ENCODE data around the gene MPC2. TPM values are rescaled to one million over a fixed set of nuclear protein-coding genes. Genes with fewer than 3 reads are reported as not detected.

Gene MPC2
- 18.0 and 20.0 TPM in 2 replicates for total RNA-seq

DNA sequence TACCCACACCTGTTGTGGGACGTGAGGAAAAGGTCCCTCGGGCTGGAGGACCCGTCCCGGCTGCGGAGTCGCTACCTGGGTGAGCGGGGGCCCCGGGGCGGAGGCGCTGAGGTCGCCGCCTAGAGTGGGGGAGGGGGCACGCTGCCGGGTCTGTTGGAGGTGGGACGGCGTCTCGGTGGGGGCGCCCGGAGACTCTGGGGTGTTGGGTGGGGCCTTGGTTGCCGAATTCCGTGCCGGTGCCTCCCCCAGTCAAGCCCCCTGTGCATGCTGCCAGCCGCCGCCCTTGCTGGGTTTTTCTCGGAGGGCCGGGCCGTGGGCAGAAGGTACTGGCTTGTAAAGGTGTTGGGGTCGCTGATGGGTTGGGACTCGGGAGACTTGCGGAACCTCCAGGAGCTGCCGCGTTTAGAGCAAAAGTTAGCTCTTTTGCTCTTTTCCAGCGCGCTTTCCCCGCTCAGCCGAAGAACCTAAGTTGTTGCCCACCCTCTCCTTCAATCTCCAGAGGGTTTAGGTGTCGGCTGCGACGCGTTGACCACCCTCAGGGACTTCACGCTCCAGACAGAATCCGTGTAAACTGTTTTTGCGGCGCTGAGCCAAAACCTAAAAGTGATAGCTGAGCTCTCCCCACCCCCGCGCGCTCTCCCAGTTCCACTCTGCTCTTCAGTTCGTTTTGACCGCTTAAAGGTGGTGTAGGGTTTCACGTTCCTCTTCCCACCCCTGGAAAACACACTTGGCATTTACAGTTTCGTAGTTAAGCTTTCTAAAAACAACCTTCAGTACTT lies at the start of gene MPC2:
MPC2 (minus strand) TSS at position 143 of the 779 bp plus-strand sequence. CDS start 1,231 bp downstream, outside the sequence.

DNA sequence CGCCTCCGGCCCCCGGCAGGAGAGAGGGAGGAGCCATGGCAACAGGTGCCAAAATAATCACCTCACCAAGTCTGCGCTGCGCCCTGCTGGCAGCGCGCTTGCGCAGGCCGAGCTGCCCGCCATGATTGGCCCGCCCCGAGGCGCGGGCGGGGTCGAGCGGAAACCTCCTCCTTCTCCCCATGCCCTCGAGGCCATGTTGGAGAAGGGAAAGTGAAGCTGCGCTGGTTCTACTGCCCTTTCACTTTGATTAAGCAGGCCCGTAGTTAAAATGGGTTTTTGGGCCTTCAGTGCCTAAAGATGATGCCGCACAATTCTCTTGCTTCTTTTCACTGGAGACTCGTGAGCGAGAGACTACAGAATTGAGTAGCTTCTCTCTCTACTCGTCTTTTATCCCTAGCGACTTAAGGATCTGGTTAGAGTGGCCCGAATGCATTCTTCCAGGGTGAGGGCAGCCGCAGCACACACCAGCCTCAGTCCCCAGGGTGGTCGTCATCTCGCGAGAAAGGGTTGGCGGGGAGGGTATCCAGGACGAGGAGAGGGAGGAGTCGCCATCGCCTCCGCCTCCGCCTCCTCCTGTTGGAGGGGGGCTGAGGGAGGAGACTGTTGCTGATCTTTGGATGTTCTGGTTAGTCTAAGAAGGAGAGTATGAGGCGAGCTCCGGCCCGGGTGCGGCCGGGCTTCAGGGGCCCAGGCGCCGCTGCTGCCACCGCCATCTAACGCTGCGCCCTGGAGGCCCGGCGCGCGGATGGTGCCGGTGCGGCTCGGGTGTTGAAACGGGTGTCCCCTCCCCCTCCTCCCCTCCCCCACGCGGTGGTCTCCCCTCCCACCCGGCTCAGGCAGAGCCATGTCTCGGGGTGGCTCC lies 573 bp downstream of the MPC2 start, which contains the start of gene DCAF6:
DCAF6 (plus strand) TSS at position 616 of the 862 bp plus-strand sequence; CDS start at position 845, 229 bp downstream.

DNA sequence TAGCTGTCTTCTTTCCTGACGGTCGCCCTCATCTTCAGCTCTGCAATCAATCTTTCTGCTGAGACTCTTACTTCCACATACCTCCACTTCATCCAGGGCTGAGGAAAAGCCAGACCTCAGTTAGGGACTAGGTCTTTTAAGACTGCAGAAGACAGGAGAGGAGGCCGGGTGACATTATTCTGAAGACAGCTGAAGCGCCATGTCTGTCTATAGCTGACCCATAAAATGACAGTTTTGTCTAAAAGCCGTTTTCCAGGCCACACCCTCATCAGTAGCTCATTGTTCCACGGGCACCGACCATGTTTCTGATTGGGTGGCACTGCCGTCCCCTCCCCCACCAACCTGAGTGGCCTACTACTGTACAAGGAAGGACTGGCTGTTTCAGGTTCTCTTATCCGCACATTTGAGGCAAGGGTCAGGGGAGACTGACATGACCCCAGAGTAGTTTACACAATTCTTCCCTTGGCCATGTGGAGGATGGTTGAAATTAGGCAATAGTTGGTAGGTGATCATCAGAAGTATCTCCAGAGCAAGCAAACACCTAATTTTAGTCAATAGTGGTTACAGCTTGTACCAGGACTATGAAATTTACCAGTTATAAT lies 22.9 kb downstream of the MPC2 start, which contains the start of gene ADCY10:
ADCY10 (minus strand) TSS at position 240 of the 602 bp plus-strand sequence. CDS start 8,994 bp downstream, outside the sequence.

Other genes with a start within 250 kb of the MPC2 start
- 142 and 170 TPM in 2 replicates for gene MPZL1, start 215.1 kb downstream of the MPC2 start, total RNA-seq
- 0.48 TPM in 1 of 2 replicates, not detected in the other for gene ADCY10, start 22.9 kb downstream of the MPC2 start, total RNA-seq
- 51.0 and 54.0 TPM in 2 replicates for gene DCAF6, start 389 bp downstream of the MPC2 start, total RNA-seq
- gene GPR161, start 199.9 kb upstream of the MPC2 start, total RNA-seq: 20.6 and 26.3 TPM in 2 replicates
- gene TIPRL, start 241.9 kb upstream of the MPC2 start, total RNA-seq: 27.1 and 33.8 TPM in 2 replicates

Data from vein endothelial cell (primary cell).